HG03460 (cell line): ENCODE results near the gene TRIM34.
"Not testable (repeated sequence)": the region's sequence is repeated elsewhere in the genome, so short reads cannot be mapped to it uniquely, and the experiment has no call there.

Experiments
- ATAC-seq: cut with Tn5 transposase; IDR thresholded peaks from one replicate; pipeline ENCODE4 v1.9.1; 2021; ENCODE audit not compliant: unreplicated experiment

The TRIM34 gene

DNA sequence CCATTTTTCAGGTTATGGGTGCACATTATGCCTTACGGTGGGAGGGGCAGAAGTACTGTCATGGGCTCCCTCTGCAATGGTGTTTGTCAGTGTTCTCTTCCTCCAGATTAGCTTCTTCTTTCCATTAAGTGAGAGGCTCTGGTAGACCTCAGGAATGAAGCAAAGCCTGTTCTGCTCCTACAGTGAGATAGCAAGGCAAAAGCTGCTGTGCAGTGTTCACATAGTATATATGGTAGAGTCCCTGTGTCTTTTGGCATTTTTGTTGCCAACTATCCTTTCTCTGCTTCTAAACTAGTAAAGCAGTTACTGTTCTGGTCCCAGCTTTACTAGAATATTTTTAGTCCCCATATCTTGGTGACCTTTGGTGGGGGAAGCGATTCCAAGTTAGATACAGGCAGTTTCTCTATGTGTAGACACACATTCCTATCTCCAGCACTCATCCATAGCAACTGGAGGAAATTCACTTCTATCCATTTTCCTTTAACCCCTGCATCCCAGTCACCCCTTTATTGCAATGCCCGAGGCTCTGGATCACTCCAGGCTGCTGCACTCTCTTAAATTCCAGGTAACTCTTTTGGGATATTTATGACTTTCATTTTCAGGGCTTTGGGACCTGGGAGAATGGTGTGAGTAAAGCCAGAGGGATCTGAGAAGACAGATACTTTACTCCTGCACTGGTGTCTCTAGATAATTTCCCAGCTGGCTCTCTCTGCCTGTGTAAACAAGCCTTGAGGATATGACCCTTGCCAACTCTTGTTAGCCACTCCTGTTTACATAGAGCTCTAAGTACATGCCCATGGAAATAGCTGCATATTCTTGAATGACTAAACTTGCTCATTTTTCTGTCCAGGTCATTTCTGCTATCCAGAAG, 3.9 kb upstream of the TRIM34 start:
- ATAC-seq, result no peak

DNA sequence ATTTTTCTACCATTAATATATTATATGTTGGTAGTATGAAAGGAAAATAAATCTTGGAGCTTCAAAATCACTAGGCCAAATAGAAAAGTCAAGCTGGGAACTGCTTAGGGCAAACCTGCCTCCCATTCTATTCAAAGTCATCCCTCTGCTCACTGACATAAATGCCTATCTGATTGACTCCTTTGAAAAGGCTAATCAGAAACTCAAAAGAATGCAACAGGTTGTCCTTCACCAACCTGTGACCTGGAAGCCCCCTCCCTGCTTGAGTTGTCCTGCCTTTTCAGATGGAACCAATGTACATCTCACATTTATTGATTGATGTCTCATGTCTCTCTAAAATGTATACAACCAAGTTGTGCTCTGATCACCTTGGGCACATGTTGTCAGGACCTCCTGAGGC, 3.2 kb upstream of the TRIM34 start:
- ATAC-seq, result no peak

DNA sequence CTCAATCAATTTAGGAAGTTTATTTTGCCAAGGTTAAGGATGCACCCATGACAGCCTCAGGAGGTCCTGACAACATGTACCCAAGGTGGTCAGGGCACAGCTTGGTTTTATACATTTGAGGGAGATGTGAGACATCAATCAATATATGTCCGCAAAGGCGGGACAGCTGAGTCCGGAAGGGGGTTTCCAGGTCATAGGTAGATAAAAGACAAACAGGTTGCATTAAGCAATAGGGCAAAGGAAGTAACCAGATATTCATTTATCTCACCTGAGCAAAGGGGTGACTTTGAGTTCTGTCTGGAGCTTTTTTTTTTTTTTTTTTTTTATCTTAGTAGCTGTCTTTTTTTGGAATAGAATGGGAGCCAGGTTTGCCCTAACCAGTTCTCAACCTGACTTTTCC, 2.0 kb upstream of the TRIM34 start:
- no peak for ATAC-seq

DNA sequence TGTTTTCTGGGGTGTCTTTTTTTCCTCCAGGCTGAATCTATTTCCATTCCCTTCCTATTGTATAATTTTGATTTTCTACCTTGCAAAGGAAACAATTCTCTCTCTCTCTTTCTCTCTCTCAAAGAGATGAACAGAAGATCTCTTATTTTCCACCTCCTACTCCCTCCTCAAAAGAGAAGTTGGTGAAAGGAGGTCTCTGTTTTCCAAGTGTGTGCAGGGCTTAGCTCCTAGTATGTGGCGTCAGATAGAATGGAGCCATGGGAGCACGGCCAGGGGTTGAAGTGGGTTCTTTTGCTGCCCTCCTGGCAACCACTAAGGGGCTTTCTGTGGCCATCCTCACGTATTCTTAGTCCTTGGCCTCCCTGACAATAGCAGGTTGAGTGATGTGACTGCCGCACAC, 480 bp downstream of the TRIM34 start:
- no peak for ATAC-seq

DNA sequence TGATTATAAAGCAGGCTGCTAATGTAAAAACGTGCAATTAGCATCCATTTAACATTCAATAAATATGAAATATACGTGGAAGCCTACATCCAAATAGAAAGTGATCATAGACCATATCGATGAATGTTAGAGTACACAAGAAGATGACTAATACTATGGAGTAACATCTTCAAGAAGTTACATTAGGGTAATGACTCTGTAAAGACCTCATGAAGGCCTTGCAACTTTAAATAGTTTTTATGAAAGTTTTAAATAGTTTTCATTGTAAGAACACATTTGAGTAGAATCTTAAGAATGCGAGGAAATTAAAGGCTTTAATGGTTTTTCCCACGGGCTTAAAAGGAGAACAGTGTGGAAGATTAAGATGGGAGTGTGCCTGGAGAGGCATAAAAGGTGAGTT, 1.4 kb downstream of the TRIM34 start:
- ATAC-seq, result no peak

DNA sequence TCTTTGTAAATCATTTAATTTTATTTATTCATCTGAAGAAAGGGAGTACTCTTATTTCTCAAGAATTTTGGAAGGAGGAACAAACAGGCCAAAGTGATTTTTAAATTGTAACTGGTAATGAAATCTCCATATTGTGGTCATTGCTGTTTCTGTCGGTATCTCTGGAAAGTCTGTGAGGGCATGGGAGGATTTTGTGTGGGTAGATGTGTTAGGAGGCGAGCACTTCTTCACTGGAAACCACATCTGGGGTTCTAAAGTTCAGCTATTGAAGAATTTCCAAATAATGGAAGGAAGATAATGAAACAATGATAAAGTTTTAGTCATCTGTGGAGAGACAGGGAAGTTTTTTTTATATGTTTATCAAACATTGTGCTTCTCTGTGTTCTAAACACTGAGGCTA, 6.6 kb downstream of the TRIM34 start:
- no peak for ATAC-seq

DNA sequence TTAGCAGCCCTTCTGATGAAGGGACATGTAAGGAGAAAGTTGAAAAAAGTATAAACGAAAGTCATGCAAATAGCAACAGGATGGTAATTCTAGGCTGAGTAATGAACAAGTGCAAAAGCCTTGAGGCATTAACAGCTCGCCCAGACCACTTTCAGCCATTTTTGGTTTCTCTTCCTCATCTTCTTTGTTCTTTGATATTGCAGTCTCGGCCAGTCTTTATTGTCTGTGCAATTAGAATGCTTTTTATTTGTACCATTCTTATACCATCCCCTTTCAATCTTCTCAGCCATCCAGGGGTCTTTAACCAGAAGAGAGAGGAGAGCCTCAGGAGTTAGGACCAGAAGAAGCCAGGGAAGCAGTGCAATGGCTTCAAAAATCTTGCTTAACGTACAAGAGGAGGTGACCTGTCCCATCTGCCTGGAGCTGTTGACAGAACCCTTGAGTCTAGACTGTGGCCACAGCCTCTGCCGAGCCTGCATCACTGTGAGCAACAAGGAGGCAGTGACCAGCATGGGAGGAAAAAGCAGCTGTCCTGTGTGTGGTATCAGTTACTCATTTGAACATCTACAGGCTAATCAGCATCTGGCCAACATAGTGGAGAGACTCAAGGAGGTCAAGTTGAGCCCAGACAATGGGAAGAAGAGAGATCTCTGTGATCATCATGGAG, 7.3 kb downstream of the TRIM34 start:
- ATAC-seq, result peak; percentile 95

DNA sequence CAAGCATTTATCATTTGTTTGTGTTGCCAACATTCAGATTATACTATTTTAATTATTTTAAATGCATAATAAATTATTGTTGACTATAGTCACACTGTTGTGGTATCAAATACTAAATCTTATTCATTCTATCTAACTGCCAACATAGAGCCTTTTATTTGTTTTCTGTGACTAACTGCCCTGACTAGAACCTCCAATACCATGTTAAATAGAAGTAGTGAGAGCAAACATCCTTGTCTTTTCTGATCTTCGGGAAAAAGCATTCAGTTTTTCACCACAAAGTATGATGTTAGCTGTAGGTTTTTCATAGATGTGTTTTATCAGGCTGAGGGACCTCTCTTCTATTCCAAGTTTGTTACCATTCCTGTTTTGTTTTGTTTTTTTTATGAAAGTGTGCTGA, 15.2 kb downstream of the TRIM34 start:
- ATAC-seq, result no peak

DNA sequence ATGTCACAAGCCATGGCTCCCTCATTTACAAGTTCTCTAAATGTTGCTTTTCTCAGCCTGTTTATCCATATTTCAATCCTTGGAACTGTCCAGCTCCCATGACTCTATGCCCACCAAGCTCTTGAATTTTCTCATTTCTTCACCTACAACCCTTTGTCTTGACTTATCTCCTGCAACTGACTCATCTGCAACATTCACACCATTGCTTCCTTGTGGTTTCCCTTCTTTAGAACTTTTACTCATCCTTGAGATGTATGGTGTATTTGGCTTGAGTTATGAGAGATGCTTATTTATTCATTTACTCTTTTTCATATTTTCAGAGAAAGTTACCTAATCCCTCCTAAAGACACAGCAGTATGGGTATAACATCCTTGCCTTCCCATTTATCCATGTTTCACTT, 18.8 kb downstream of the TRIM34 start:
- no peak for ATAC-seq

DNA sequence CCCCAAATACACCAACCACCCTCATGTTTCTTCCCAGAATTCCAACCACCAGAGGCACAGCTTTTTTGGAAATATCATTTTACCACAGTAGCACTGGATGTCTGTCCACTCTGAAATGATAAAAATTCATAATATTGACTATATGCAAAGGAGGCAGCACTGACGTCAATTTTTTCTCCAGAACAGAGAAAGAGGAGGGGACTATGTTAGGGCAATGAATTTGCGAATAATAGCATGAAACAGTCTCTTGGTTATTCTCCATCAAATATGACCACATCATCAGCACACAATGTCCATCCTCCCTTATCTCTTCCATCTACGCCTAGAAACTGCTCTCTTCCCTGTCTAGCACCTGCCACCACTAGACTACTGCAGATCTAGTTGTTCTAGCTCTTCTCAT, 21.3 kb downstream of the TRIM34 start:
- ATAC-seq, result no peak

DNA sequence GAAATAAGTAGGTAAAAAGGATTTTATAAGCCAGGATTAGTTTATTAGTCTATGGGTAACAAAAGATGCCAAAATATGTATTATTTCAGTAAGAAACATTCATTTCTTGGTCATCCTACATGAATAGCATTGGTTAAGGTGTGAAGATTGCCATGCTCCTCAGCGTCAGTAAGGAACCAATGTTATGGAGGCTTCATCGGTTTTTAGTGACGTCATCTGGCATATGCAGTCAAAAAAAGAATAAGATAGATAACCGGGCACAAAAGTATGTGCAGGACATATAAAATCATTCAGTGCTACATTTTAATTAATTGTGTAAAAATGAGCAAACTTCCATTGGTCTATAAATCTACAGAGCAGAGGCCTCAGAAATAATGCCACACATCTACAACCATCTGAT, 30.7 kb downstream of the TRIM34 start:
- ATAC-seq, result no peak

DNA sequence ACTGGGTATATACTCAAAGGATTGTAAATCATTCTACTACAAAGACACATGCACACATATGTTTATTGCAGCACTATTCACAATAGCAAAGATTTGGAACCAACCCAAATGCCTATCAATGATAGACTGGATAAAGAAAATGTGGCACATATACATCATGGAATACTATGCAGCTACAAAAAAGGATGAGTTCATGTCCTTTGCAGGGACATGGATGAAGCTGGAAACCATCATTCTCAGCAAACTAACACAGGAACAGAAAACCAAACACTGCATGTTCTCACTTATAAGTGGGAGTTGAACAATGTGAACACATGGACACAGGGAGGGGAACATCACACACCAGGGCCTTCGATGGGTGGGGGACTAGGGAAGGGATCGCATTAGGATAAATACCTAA, 32.2 kb downstream of the TRIM34 start:
- ATAC-seq, result not testable (repeated sequence)

DNA sequence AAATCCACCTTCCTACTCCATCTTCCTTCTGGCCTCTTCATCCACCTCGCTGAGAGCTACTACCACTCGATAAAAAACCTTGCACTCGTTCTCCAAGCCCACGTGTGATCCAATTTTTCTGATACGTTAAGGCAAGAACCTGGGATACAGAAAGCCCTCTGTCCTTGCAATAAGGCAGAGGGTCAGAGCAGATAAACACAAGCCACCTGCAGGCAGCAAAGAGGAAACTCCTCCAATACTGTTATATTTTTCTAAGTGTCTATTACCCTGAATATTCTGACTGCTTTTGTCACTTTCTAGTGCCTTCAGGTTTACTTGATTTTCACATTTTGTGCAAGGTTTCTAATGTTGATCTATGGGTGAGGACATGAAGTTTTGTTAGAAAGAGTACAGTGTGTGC, 33.5 kb downstream of the TRIM34 start:
- no peak for ATAC-seq

DNA sequence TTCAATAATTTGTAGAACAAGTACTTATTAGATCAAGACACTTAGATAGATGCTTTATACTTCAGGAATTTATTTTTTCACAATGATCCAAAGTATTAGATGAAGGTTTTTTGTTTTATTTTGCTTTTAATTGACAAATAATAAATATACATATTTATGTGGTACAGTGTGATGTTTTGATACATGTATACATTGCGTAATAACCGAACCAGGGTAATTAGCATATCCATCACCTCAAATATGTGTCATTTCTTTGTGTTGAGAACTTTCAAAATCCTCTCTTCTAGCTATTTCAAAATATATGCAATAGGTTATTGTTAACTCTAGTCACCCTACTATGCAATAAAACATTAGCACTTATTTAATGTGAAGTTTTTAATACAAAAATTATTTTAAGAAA, 38.7 kb downstream of the TRIM34 start:
- ATAC-seq, result no peak

DNA sequence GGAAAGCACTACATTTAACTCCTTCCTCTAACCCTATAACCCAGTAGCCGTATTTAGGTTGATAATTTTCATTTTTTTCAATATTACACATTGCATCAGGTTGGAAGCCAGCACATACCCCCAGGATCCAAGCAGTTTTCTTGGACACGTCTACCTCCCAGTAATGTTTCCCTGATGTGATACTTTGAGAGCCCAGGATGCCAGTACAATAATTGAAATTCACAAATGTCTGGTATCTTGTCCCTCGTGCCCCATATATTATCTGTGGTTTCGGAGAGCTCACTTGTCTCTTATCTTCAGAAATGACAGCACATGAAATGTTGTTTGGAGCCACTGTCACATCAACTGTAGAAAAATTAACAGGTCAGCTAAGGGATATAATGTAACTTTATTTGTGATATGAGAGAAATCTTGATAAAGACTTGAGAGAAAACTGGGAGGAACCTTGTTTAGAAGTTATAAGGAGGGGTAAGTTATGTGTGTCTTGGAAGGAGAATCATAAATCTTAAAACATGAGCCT, 40.3 kb downstream of the TRIM34 start:
- ATAC-seq, result no peak

DNA sequence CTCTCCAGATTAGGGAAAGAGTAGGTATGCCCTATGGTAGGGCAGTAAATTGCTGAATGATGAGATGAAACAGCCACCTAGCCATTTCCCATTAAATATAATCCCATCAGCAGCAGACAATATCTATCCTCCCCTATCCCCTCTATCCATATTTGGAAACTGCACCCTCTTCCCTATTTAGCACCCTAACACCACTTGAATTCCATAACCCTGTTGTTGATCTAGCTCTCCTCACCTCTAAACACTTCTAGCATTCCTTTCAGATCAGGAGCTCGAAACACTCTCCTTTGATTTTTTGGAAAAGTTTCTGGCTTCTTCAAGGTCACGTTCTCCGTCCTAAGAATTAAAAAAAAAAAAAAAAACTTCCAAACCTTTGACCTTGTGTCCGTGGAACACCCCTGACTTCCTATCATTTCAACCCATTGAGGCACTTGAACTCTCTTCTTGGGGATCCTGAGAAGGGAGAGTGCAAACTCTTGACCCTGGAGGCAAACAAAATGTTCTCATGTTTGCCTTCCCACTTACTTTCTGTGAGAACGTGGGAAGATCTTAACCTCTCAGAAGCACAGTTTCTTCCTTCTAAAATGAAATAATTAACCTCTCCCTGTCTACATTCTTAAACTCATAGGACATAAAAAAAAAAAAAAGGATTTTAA, 41.1 kb downstream of the TRIM34 start:
- ATAC-seq, result no peak

DNA sequence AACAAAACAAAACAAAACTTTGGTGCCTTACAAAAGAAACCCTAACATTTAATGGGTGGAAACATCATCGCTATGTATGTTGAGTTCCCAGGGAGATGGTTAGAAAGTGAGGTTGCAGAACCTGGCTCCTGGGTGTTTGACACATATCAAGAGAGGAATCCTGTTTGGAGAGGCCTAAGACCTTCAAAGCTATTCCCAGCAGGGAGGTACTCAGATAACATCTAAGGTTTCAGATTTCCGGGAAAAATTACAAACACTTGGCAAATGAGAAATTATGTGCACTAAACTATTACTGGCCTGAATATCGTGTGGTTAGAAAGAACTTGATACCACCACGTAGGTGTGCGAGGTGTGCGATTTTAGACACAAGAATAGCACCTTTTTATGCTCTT, 41.6 kb downstream of the TRIM34 start:
- ATAC-seq, result no peak

DNA sequence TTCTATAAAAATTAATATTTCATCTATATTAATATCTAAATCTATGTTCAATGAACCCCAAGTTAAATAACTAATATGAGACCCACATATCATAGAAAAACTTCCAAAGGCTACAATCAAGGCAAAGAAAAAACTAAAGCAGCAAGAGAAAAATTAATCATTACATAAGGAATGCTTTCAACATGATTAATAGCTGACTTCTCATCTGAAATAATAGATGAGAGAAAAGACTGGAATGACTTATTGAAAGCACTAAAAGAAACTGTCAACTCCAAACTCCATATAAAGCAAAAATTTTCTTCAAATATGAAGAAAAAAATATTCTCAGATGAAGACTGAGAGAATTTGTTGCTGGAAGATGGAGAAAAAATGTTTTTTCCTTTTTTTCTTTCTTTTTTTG, 47.0 kb downstream of the TRIM34 start:
- no peak for ATAC-seq

DNA sequence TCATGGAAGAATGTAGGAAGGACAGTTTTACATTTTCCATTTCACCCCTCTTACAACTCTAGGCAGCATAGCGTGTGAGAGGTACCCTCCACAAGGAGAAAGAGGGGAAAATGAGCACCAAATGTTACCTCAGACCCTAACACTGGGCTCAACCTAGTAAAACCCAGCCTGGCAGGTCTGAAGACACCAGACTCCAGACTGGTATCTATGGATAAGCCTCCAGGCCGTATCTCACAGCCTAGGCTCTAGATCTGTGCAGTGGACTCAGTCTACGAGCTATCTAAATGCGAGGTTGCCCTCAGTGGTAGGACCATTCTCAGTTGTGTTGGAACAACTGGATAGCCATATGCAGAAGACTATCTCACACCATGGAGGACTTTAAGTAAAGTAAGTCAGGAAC, 49.6 kb downstream of the TRIM34 start:
- ATAC-seq, result no peak

DNA sequence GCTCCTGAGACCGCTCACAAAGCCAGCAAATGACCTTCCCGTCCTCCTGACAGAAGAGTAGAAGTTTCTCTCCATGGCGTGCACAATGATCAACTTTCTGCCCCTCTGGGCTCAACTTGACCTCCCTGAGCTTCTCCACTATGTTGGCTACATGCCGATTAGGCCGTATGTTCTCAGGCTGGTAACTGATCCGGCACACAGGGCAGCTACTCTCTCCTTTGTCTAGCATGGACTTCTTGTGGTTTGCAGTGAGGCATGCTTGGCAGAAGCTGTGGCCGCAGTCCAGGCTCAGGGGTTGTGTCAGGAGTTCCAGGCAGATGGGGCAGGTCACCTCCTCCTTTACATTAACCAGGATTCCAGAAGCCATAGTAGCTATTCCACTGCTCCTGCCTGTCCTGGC, 55.0 kb downstream of the TRIM34 start:
- ATAC-seq, result no peak

DNA sequence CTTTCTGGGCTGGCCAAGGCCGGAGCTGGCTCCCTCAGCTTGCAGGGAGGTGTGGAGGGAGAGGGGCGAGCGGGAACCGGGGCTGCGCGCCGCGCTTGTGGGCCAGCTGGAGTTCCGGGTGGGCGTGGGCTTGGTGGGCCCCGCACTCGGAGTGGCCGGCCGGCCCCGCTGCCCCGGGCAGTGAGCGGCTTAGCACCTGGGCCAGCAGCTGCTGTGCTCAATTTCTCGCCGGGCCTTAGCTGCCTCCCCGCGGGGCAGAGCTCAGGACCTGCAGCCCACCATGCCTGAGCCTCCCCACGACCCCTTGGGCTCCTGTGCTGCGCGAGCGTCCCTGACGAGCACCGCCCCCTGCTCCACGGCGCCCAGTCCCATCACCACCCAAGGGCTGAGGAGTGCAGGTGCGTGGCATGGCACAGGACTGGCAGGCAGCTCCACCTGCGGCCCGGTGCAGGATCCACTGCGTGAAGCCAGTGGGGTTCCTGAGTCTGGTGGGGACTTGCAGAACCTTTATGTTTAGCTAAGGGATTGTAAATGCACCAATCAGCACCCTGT, 58.2 kb downstream of the TRIM34 start:
- ATAC-seq, result not testable (repeated sequence)

DNA sequence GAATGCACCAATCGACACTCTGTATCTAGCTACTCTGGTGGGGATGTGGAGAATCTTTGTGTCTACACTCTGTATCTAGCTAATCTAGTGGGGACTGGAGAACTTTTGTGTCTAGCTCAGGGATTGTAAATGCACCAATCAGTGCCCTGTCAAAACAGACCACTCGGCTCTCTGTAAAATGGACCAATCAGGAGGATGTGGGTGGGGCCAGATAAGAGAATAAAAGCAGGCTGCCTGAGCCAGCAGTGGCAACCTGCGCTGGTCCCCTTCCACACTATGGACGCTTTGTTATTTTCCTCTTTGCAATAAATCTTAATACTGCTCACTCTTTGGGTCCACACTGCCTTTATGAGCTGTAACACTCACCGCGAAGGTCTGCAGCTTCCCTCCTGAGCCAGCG, 58.8 kb downstream of the TRIM34 start:
- not testable (repeated sequence) for ATAC-seq
